CD4-positive, alpha-beta T cell treated with Interleukin-21 for 1 hour (primary cell): ENCODE measurements around the gene PPIH.
"Not testable (repeated sequence)": the region's sequence is repeated elsewhere in the genome, so short reads cannot be mapped to it uniquely, and the experiment has no call there.

Experiments used
- DNase-seq: peaks from one replicate; pipeline ENCODE4 v3.0.0-alpha.2; 2020

PPIH gene

GRCh38 chr1:42657981-42658876 is at the start of gene PPIH:
Gene PPIH, plus strand, starts transcription at chr1:42658423. Its CDS starts 24 bp downstream, at chr1:42658447.
- peak; percentile 93 for DNase-seq

- no peak for DNase-seq
These were observed 44.5 kb upstream of the PPIH start for GRCh38 chr1:42613803-42614131.

- no peak for DNase-seq
These were observed 39.4 kb upstream of the PPIH start for GRCh38 chr1:42618866-42619265.

- DNase-seq, result no peak
These were observed 37.9 kb upstream of the PPIH start for GRCh38 chr1:42620307-42620706.

GRCh38 chr1:42621180-42621579 is 37.0 kb upstream of the PPIH start:
- DNase-seq, result not testable (repeated sequence)

GRCh38 chr1:42627205-42627604 is 31.0 kb upstream of the PPIH start:
- DNase-seq, result not testable (repeated sequence)

- no peak for DNase-seq
These were observed 19.1 kb upstream of the PPIH start for GRCh38 chr1:42639116-42639515.

GRCh38 chr1:42646056-42646455 is 12.2 kb upstream of the PPIH start:
- no peak for DNase-seq

- no peak for DNase-seq
These were observed 1.0 kb upstream of the PPIH start for GRCh38 chr1:42657201-42657600.

- no peak for DNase-seq
These were observed 684 bp downstream of the PPIH start for GRCh38 chr1:42658877-42659337.

- DNase-seq, result no peak
These were observed 2.8 kb downstream of the PPIH start for GRCh38 chr1:42660907-42661500.

GRCh38 chr1:42669936-42670335 is 11.7 kb downstream of the PPIH start:
- DNase-seq, result no peak

- no peak for DNase-seq
These were observed 12.2 kb downstream of the PPIH start for GRCh38 chr1:42670425-42670824.

GRCh38 chr1:42674214-42674613 is 16.0 kb downstream of the PPIH start:
- DNase-seq, result no peak

- no peak for DNase-seq
These were observed 16.5 kb downstream of the PPIH start for GRCh38 chr1:42674682-42675081.

GRCh38 chr1:42675467-42675866 is 17.2 kb downstream of the PPIH start:
- no peak for DNase-seq

GRCh38 chr1:42676534-42677087 is 18.4 kb downstream of the PPIH start:
- DNase-seq, result no peak

GRCh38 chr1:42679364-42679983 is 21.3 kb downstream of the PPIH start:
- no peak for DNase-seq

GRCh38 chr1:42680055-42680454 is 21.8 kb downstream of the PPIH start:
- DNase-seq, result no peak

- peak; percentile 33 for DNase-seq
These were observed 22.9 kb downstream of the PPIH start for GRCh38 chr1:42680921-42681683.

GRCh38 chr1:42681741-42682483 is 23.7 kb downstream of the PPIH start, which contains the start of gene YBX1:
Gene YBX1, plus strand, starts transcription at chr1:42682418. Its CDS starts 148 bp downstream, at chr1:42682566.
- peak; percentile 99 for DNase-seq

GRCh38 chr1:42682484-42682738 is 24.2 kb downstream of the PPIH start:
- DNase-seq, result not testable (repeated sequence)
